Ishikawa (cell line): Measurements from ENCODE around the gene C3orf52.

Source experiments
- CEBPB ChIP-seq: IDR thresholded peaks from 2 replicates; pipeline ENCODE4 v1.6.1; 2012
- CREB1 ChIP-seq: IDR thresholded peaks from 2 replicates; pipeline ENCODE4 v1.6.1; 2012; ENCODE audit warnings: low read depth
- EGR1 ChIP-seq: IDR thresholded peaks from 2 replicates; pipeline ENCODE4 v1.6.1; 2012
- EP300 ChIP-seq: IDR thresholded peaks from 2 replicates; pipeline ENCODE4 v1.6.1; 2012; ENCODE audit warnings: borderline replicate concordance
- MAX ChIP-seq: IDR thresholded peaks from 2 replicates; pipeline ENCODE4 v1.6.1; 2012
- NFIC ChIP-seq: IDR thresholded peaks from 2 replicates; pipeline ENCODE4 v1.6.1; 2012
- RAD21 ChIP-seq: IDR thresholded peaks from 2 replicates; pipeline ENCODE4 v1.6.1; 2012; ENCODE audit warnings: low read depth
- REST ChIP-seq: IDR thresholded peaks from 2 replicates; pipeline ENCODE4 v1.6.1; 2012; ENCODE audit warnings: low read depth, mild to moderate bottlenecking
- TAF1 ChIP-seq: IDR thresholded peaks from 2 replicates; pipeline ENCODE4 v1.6.1; 2012; ENCODE audit warnings: low read depth, mild to moderate bottlenecking
- TEAD4 ChIP-seq: IDR thresholded peaks from 2 replicates; pipeline ENCODE4 v1.6.1; 2012
- USF1 ChIP-seq: IDR thresholded peaks from 2 replicates; pipeline ENCODE4 v1.6.1; 2012
- YY1 ChIP-seq: IDR thresholded peaks from 2 replicates; pipeline ENCODE4 v1.6.1; 2012; ENCODE audit warnings: low read depth

DNA sequence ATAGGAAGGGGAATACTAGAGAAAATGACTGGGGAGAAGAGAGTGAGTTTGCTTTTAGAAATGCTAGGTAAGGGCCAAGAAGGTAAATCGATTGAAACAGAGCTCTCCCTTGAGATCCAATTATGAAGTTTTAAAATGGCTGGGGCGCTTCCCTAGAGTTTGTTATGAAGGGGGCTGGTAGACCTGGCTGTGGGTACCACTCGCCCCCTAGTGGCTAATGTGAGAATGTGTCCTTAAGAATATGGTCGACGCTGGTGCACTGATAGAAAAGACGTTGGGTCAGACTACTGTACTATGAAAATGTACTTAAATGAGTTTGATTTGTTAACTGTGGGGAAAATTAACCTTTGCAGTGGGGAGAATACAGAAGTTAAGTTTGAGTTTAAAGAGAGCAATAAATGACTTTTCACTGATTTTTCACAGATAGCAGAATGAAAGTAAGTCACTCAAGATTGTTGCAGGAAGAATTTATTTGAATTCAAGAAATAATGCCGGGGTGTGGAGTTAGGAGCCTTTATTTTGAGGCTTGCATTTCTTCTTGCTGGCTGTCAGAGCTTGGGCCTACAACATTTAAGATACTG is 42.5 kb upstream of the C3orf52 start:
- TF ChIP-seq EP300 (no peak), RAD21 (peak; percentile 91), YY1 (peak; percentile 65; the same call in 1 of the 2 replicates), REST (no peak), MAX (no peak), TAF1 (no peak), NFIC (no peak), EGR1 (no peak), CEBPB (no peak), TEAD4 (no peak; the same call in 1 of the 2 replicates), USF1 (no peak), CREB1 (no peak)
